Stomach (tissue), 4 donors: ENCODE results near the gene GATA3.

Experiments used
- CTCF ChIP-seq, 7 experiments: fragments of 450-650 bp in 4 of 7; fragments of 200-600 bp in 3 of 7; sonication (generic) in 3 of 7; IDR thresholded peaks; one replicate each; pipeline ENCODE4 v1.5.1; 2016 to 2019; ENCODE audit warnings: antibody characterized with exemption in 7 of 7, control low read depth in 2 of 7, mild to moderate bottlenecking in 1 of 7
- POLR2AphosphoS5 ChIP-seq, 3 donors: sonication (generic); formaldehyde crosslinking; IDR thresholded peaks; one replicate each; pipeline ENCODE4 v1.6.1; 2016; ENCODE audit warnings: antibody characterized with exemption in 3 of 3

- TF ChIP-seq CTCF (IDR thresholded peaks at IDR 0.05) = no peak
- TF ChIP-seq POLR2AphosphoS5 (IDR thresholded peaks at IDR 0.05) = no peak
Measured at GRCh38 chr10:8122611-8123369, 68.3 kb downstream of the GATA3 start.
